HepG2 (cell line): ENCODE measurements around the gene AMN. TPM values are rescaled to one million over a fixed set of nuclear protein-coding genes. Genes with fewer than 3 reads are reported as not detected.

ENCODE experiments used
- ATAC-seq: fragments of 200-7000 bp; cut with Tn5 transposase; 3 replicates; pipeline ENCODE4 v1.9.1; 2020; ENCODE audit warnings: mild to moderate bottlenecking, moderate library complexity
- BruUV-seq: library from RNA; stranded (reverse); fragments of 400-500 nt; replicated peaks from 2 replicates; lab custom pipeline; 2021; lab: Mats Ljungman, UMichigan
- CTCF ChIA-PET: fragments of 300-600 bp; formaldehyde crosslinking; extraction: SDS; loops from one replicate; lab custom pipeline; 2021; ENCODE audit warnings: low total read pairs, inconsistent platforms, low intra/inter-chr PET ratio; lab: Yijun Ruan, JAX
- POLR2A ChIA-PET: fragments of 350-600 bp; sonication (Branson Sonifier 250); formaldehyde crosslinking; loops from one replicate; lab custom pipeline; 2020; ENCODE audit warnings: antibody characterized with exemption, inconsistent platforms; lab: Yijun Ruan, JAX
- DNase-seq: peaks from one replicate; pipeline ENCODE4 v3.0.0-alpha.2; 2015; ENCODE audit warnings: low spot score
- FAIRE-seq: peaks from 3 replicates; lab custom pipeline; 2011; peaks lifted over from hg19 to GRCh38; lab: Jason Lieb, UNC
- H2AFZ ChIP-seq: one replicate; pipeline ENCODE4 v1.6.1; 2011; ENCODE audit warnings: low read length, inconsistent platforms
- H3K27ac ChIP-seq: fragments of 300-600 bp; 3 replicates; pipeline ENCODE4 v1.8.0; 2011; ENCODE audit warnings: mixed run types, mild to moderate bottlenecking, mixed read lengths, low read length, inconsistent platforms; ENCODE audit not compliant: insufficient read depth; ENCODE audit errors: extremely low read length
- H3K27me3 ChIP-seq, 2 experiments: fragments of 200-600 bp in 1 of 2; 2 replicates in 1 of 2; 3 replicates in 1 of 2; pipeline versions ENCODE4 v1.6.0 to v1.8.0; 2011; ENCODE audit warnings: low read length in 2 of 2, mild to moderate bottlenecking in 2 of 2, moderate library complexity in 2 of 2, inconsistent platforms in 1 of 2; ENCODE audit not compliant: insufficient read depth in 2 of 2, control insufficient read depth in 1 of 2
- H3K36me3 ChIP-seq, 2 experiments: fragments of 200-600 bp in 1 of 2; replicated peaks in 1 of 2; 2 replicates in 1 of 2; 3 replicates in 1 of 2; pipeline versions ENCODE4 v1.5.1 to v1.8.0; 2011; ENCODE audit warnings: low read length in 2 of 2, inconsistent platforms in 1 of 2; ENCODE audit not compliant: insufficient read depth in 2 of 2, control insufficient read depth in 1 of 2
- H3K4me1 ChIP-seq: 2 replicates; pipeline ENCODE4 v1.5.1; 2012; ENCODE audit warnings: low read length, inconsistent platforms; ENCODE audit not compliant: insufficient read depth
- H3K4me2 ChIP-seq: 2 replicates; pipeline ENCODE4 v1.6.0; 2011; ENCODE audit warnings: low read depth, low read length, inconsistent platforms
- H3K4me3 ChIP-seq, 3 experiments: fragments of 200-600 bp in 1 of 3; sonication (generic), shearing (Covaris generic) in 1 of 3; replicated peaks in 1 of 3; 2 replicates each; pipeline ENCODE4 v1.5.1; 2011 to 2016; ENCODE audit warnings: low read length in 3 of 3, inconsistent platforms in 2 of 3, low read depth in 2 of 3, mild to moderate bottlenecking in 2 of 3, control low read depth in 1 of 3, mixed read lengths in 1 of 3; ENCODE audit not compliant: insufficient read depth in 1 of 3
- H3K79me2 ChIP-seq: one replicate; pipeline ENCODE4 v1.6.1; 2011; ENCODE audit warnings: low read length, inconsistent platforms; ENCODE audit not compliant: insufficient read depth
- H3K9ac ChIP-seq: 2 replicates; pipeline ENCODE4 v1.6.0; 2011; ENCODE audit warnings: mild to moderate bottlenecking, low read depth, low read length, inconsistent platforms; ENCODE audit not compliant: insufficient read depth
- H3K9me3 ChIP-seq: 2 replicates; pipeline ENCODE4 v1.5.1; 2012; ENCODE audit warnings: mild to moderate bottlenecking, low read length
- H4K20me1 ChIP-seq: 2 replicates; pipeline ENCODE4 v1.6.0; 2011; ENCODE audit warnings: inconsistent platforms, mild to moderate bottlenecking, low read length, moderate library complexity; ENCODE audit not compliant: insufficient read depth
- CBX1 ChIP-seq: IDR thresholded peaks from one replicate; pipeline ENCODE4 v1.6.1; 2016; ENCODE audit warnings: antibody characterized with exemption, low read depth
- ETV6 ChIP-seq: sonication (generic); formaldehyde crosslinking; conservative IDR thresholded peaks from 2 replicates; pipeline ENCODE4 v1.4.0; 2020; ENCODE audit warnings: missing genetic modification reagents
- ISX ChIP-seq: sonication (generic); formaldehyde crosslinking; conservative IDR thresholded peaks from 2 replicates; pipeline ENCODE4 v1.5.0; 2020; ENCODE audit warnings: missing genetic modification reagents
- MLLT10 ChIP-seq: sonication (generic); formaldehyde crosslinking; IDR thresholded peaks from 2 replicates; pipeline ENCODE4 v1.4.0; 2020; ENCODE audit warnings: missing genetic modification reagents
- NCOA1 ChIP-seq: sonication (generic); formaldehyde crosslinking; IDR thresholded peaks from 2 replicates; pipeline ENCODE4 v1.9.0; 2021; ENCODE audit warnings: missing genetic modification reagents
- STAT5B ChIP-seq: sonication (generic); formaldehyde crosslinking; IDR thresholded peaks from 2 replicates; pipeline ENCODE4 v1.4.0; 2020; ENCODE audit warnings: missing genetic modification reagents
- YEATS4 ChIP-seq: sonication (generic); formaldehyde crosslinking; IDR thresholded peaks from 2 replicates; pipeline ENCODE4 v1.4.0; 2020; ENCODE audit warnings: missing genetic modification reagents, borderline replicate concordance
- ZFX ChIP-seq: sonication (generic); formaldehyde crosslinking; IDR thresholded peaks from 2 replicates; pipeline ENCODE4 v1.4.0; 2020; ENCODE audit warnings: mild to moderate bottlenecking, low read depth, missing genetic modification reagents, moderate library complexity
- ZFYVE20 ChIP-seq: sonication (generic); formaldehyde crosslinking; IDR thresholded peaks from 2 replicates; pipeline ENCODE4 v1.8.0; 2023; ENCODE audit warnings: low read depth, mild to moderate bottlenecking, moderate library complexity, missing genetic modification reagents, borderline replicate concordance
- ZMAT3 ChIP-seq: sonication (generic); formaldehyde crosslinking; conservative IDR thresholded peaks from 2 replicates; pipeline ENCODE4 v1.7.0; 2021; ENCODE audit warnings: missing genetic modification reagents
- ZNF619 ChIP-seq: sonication (generic); formaldehyde crosslinking; IDR thresholded peaks from 2 replicates; pipeline ENCODE4 v1.4.0; 2020; ENCODE audit warnings: mild to moderate bottlenecking, missing genetic modification reagents
- WGBS: methylation state at CpG from one replicate; pipeline ENCODE4 v1.1.6; 2017; ENCODE audit warnings: low lambda C conversion rate; 5-methylcytosine and 5-hydroxymethylcytosine counted together
- in situ Hi-C: cut with HindIII; loops from 2 replicates; pipeline ENCODE4 v1.10.0; 2017; ENCODE audit warnings: low pct_unique_long_range_greater_than_20kb; ENCODE audit not compliant: extremely low pct_ligation_motif_present
- intact Hi-C: fragments of 100-400 bp; cut with micrococcal nuclease; formaldehyde crosslinking; loops from one replicate; pipeline ENCODE4 v1.10.0; 2022; ENCODE audit not compliant: unreplicated experiment
- polyA plus RNA-seq, 8 experiments: library from polyadenylated mRNA; depleted of rRNA in 3 of 8; stranded (reverse) in 7 of 8; unstranded in 1 of 8; fragments of >200 nt; fragmentation: Illumina TruSeq in 4 of 8; extraction: Trizol in 4 of 8; gene quantifications; 2 replicates each; pipeline versions ENCODE4 v1.2.1 to v1.2.3, GENCODE V29; 2011 to 2016; ENCODE audit warnings: low read depth in 4 of 8, missing spikeins in 1 of 8, mixed read lengths in 1 of 8; ENCODE audit not compliant: insufficient read depth in 1 of 8
- total RNA-seq, 5 experiments: library from RNA; depleted of rRNA; stranded (reverse); fragments of >200 nt; fragmentation: Illumina TruSeq; extraction: Trizol; gene quantifications; 2 replicates each; pipeline ENCODE4 v1.2.3, GENCODE V29; 2016; ENCODE audit warnings: low read depth in 1 of 5
- TF ChIP-seq, protein P1 (sequence below), 2 experiments: fragments of 450-650 bp in 1 of 2; sonication (generic) in 1 of 2; formaldehyde crosslinking; IDR thresholded peaks; 2 replicates each; pipeline versions ENCODE4 v1.5.0 to v1.8.0; 2020 to 2022; ENCODE audit warnings: mild to moderate bottlenecking in 1 of 2, missing genetic modification reagents in 1 of 2
- TF ChIP-seq, protein P2 (sequence below): sonication (generic); formaldehyde crosslinking; IDR thresholded peaks from 2 replicates; pipeline ENCODE4 v1.4.0; 2020; ENCODE audit warnings: missing genetic modification reagents, borderline replicate concordance

The AMN gene
- total and polyA plus RNA-seq, 2 of the 13 experiments (the other 11 are each of a cell fraction or from before 2014, with no cell fraction given), result 9.8 to 33.1 TPM

DNA sequence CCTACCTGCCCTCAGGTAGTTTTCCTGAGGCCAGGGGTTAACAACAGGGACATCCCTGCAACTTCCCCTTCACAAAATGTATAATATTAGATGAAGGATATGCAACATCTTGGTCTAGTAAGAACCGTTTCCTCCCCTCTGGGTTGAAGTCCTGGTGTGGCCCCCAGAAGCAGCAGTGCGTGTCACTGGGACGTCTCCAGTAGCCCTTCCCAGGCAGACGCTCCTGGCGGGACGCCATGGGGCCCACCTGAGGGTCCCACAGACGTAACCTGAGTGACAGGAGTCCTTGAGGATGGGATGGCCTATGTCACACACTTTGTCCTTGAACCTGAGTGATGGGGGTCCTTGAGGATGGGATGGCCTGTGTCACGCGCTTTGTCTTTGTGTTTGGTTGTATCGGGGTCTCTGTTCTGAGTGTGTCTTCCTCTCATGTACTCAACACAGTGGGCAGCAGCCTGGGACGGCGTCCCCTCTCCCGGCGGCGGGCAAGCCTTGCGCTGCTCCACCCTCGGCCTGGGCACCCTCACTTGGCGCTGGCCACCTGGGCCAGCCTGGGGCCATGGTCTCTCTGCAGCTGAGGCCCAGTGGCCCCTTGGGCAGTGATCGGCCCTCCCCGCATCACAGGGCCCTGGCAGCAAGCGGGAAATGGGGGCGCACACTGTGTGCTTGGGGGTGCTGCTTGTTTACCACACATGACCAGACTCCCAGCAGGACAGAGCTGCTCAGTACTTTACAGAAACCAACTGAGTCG lies 14.3 kb upstream of the AMN start:
- no peak for DNase-seq
- Histone ChIP-seq H3K9ac (no peak overlapping the region), H3K27ac (no peak overlapping the region), H3K79me2 (no peaks in the 10 kb centered on the region), H3K36me3 (peaks cover 1 to 7% of the 10 kb centered on the region in 2 experiments; a peak in 3 of 5 replicates), H3K4me3 (no peak overlapping the region), H3K27me3 (no peaks in the 10 kb centered on the region), H3K4me2 (no peak overlapping the region), H4K20me1 (no peaks in the 10 kb centered on the region), H3K4me1 (no peaks in the 10 kb centered on the region), H3K9me3 (no peaks in the 10 kb centered on the region), H2AFZ (no peak overlapping the region)
- 93% methylated on average over 17 of the region's 23 CpGs for WGBS
- in situ Hi-C loops, result no loop called here
- no TSS peak for BruUV-seq
- no peak for TF ChIP-seq CBX1
- TF ChIP-seq MLLT10, result no peak
- no peak for TF ChIP-seq ZNF619 (CRISPR knock-in tag)
- TF ChIP-seq ZFX (CRISPR knock-in tag), result no peak
- TF ChIP-seq, protein P1, sequence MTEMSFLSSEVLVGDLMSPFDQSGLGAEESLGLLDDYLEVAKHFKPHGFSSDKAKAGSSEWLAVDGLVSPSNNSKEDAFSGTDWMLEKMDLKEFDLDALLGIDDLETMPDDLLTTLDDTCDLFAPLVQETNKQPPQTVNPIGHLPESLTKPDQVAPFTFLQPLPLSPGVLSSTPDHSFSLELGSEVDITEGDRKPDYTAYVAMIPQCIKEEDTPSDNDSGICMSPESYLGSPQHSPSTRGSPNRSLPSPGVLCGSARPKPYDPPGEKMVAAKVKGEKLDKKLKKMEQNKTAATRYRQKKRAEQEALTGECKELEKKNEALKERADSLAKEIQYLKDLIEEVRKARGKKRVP (CRISPR knock-in tag; IDR thresholded peaks at IDR 0.05), result no peak
- POLR2A ChIA-PET, result no interaction called here
- ATAC-seq, result no peak
- CTCF ChIA-PET, result no interaction called here
- intact Hi-C loops, result no loop called here
- no peak for FAIRE-seq

GRCh38 chr14:102908766-102909455 lies 13.6 kb upstream of the AMN start:
- Histone ChIP-seq H3K4me3 (no peak overlapping the region), H3K4me1 (no peaks in the 10 kb centered on the region), H2AFZ (no peak overlapping the region), H3K9ac (no peak overlapping the region), H3K27ac (no peak overlapping the region), H3K27me3 (no peaks in the 10 kb centered on the region), H3K9me3 (no peaks in the 10 kb centered on the region), H3K4me2 (no peak overlapping the region), H4K20me1 (no peaks in the 10 kb centered on the region), H3K36me3 (peaks cover 1 to 7% of the 10 kb centered on the region in 2 experiments; a peak in 3 of 5 replicates), H3K79me2 (no peaks in the 10 kb centered on the region)
- no peak for FAIRE-seq
- no peak for ATAC-seq
- CTCF ChIA-PET, result no interaction called here
- in situ Hi-C loops, result no loop called here
- DNase-seq, result no peak
- BruUV-seq, result no TSS peak
- intact Hi-C loops, result no loop called here
- 96% methylated on average over 12 of the region's 29 CpGs for WGBS
- POLR2A ChIA-PET, result no interaction called here
- TF ChIP-seq STAT5B (CRISPR knock-in tag), result no peak
- no peak for TF ChIP-seq ZFYVE20 (CRISPR knock-in tag)
- TF ChIP-seq ZMAT3 (CRISPR knock-in tag), result no peak
- TF ChIP-seq, protein P2, sequence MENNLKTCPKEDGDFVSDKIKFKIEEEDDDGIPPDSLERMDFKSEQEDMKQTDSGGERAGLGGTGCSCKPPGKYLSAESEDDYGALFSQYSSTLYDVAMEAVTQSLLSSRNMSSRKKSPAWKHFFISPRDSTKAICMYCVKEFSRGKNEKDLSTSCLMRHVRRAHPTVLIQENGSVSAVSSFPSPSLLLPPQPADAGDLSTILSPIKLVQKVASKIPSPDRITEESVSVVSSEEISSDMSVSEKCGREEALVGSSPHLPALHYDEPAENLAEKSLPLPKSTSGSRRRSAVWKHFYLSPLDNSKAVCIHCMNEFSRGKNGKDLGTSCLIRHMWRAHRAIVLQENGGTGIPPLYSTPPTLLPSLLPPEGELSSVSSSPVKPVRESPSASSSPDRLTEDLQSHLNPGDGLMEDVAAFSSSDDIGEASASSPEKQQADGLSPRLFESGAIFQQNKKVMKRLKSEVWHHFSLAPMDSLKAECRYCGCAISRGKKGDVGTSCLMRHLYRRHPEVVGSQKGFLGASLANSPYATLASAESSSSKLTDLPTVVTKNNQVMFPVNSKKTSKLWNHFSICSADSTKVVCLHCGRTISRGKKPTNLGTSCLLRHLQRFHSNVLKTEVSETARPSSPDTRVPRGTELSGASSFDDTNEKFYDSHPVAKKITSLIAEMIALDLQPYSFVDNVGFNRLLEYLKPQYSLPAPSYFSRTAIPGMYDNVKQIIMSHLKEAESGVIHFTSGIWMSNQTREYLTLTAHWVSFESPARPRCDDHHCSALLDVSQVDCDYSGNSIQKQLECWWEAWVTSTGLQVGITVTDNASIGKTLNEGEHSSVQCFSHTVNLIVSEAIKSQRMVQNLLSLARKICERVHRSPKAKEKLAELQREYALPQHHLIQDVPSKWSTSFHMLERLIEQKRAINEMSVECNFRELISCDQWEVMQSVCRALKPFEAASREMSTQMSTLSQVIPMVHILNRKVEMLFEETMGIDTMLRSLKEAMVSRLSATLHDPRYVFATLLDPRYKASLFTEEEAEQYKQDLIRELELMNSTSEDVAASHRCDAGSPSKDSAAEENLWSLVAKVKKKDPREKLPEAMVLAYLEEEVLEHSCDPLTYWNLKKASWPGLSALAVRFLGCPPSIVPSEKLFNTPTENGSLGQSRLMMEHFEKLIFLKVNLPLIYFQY (CRISPR knock-in tag), result no peak
- TF ChIP-seq ISX (CRISPR knock-in tag), result no peak
- no peak for TF ChIP-seq YEATS4
- no peak for TF ChIP-seq ETV6 (CRISPR knock-in tag)
- no peak for TF ChIP-seq NCOA1 (CRISPR knock-in tag)
